GM13977 (cell line): ENCODE measurements around the gene PTPRC.

ENCODE experiments used
- DNase-seq: peaks from one replicate; pipeline ENCODE4 v3.0.0; 2012; ENCODE audit warnings: low spot score
- in situ Hi-C: fragments of 300-500 bp; cut with MboI; formaldehyde crosslinking; loops from one replicate; pipeline ENCODE4 v1.12.0; 2022; ENCODE audit warnings: low sequenced_read_pairs, low pct_unique_long_range_greater_than_20kb, mixed read lengths, inconsistent platforms; ENCODE audit not compliant: unreplicated experiment
- TF ChIP-seq, protein P1 (sequence below): IDR thresholded peaks from 2 replicates; pipeline ENCODE4 v1.5.1; 2012; ENCODE audit warnings: mild to moderate bottlenecking, control low read depth; ENCODE audit not compliant: insufficient read depth; ENCODE audit errors: extremely low read depth, missing control alignments

The PTPRC gene

DNA sequence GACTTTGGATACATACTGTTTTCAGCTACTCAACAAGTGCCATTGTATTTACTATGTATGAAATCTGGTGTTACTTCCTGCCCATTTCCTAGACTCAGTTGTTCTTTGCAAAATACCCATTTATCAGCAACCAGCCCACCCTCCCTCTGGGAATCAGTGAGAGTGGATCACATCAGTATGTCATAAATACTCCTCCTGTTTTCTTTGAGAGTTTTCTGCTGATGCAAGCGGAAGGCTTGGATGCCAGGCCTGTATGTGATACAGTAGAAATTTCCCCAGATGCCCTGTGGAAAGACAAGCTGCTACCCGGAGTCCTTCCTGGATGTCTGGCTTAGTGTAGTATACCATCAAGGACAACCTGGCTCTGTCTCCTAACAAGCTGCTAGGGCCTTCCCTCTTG, 2.4 kb upstream of the PTPRC start:
- in situ Hi-C loops: no loop called here
- DNase-seq: no peak

DNA sequence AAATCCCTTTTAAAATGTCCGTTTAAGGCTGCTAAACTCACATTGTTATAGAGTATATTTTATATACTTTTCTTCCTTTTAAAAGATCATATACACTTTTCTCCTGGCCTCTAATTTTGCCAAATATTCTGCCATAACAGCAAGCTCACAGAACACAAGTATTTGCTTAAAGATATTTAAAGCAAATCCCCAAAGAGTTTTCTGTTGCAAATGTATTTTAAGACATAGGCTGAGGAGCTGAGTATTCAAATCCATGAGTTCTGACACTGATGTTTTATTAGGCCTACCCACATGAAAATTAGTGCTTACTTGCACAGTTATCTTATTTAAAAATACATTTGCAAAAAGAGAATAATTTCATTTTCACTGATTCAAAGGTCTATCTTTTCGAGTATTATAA, 1.7 kb upstream of the PTPRC start:
- TF ChIP-seq, protein P1, sequence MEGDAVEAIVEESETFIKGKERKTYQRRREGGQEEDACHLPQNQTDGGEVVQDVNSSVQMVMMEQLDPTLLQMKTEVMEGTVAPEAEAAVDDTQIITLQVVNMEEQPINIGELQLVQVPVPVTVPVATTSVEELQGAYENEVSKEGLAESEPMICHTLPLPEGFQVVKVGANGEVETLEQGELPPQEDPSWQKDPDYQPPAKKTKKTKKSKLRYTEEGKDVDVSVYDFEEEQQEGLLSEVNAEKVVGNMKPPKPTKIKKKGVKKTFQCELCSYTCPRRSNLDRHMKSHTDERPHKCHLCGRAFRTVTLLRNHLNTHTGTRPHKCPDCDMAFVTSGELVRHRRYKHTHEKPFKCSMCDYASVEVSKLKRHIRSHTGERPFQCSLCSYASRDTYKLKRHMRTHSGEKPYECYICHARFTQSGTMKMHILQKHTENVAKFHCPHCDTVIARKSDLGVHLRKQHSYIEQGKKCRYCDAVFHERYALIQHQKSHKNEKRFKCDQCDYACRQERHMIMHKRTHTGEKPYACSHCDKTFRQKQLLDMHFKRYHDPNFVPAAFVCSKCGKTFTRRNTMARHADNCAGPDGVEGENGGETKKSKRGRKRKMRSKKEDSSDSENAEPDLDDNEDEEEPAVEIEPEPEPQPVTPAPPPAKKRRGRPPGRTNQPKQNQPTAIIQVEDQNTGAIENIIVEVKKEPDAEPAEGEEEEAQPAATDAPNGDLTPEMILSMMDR: no peak
- no peak for DNase-seq
- in situ Hi-C loops: no loop called here

More for the DNA sequence above, 2.4 kb upstream of the PTPRC start:
- TF ChIP-seq, protein P1: no peak

DNA sequence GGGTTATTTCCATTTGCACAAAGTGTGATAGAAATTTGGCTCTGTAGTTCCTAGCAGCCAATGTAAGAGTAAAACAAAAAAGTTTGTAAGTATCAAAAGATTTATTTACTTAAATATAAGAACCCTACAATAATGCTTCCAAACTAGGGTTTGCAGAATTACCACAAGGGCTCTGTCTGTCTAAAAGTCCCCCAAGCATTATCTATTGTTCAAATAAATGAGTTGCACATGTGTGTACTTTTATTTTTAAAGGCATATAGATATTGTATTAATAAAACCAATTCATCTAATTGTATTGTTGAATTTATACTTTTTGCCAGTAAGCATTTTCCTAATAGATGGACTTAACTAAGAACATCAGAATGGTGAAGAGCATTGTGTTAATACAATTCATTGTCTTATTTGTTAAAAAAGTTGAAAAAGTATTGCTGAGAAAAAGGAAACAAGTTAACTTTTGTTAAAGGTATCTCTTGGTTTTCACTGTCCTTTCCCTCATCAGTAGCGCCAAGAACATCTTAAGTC, 863 bp upstream of the PTPRC start:
- TF ChIP-seq, protein P1: no peak
- in situ Hi-C loops: no loop called here
- no peak for DNase-seq

DNA sequence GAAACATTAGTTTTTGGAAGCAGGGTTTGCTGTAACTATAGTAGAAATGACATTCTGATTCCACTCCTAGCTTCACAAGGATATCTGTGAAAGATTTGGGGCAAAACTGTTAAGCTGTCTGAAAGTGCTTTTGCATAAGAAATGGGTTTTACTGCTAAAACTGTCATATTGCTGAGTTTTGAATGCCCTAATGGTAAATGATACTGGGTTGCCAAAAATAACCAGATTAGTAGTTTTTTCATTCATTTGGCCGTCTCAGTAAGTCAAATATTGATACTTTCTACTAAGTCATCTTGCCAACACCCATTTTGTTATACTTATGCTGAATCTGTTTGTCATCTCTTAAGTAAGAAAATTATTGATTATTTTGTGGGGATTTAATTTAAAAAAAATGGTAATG, 399 bp upstream of the PTPRC start:
- in situ Hi-C loops: no loop called here
- DNase-seq: no peak
- TF ChIP-seq, protein P1: no peak

DNA sequence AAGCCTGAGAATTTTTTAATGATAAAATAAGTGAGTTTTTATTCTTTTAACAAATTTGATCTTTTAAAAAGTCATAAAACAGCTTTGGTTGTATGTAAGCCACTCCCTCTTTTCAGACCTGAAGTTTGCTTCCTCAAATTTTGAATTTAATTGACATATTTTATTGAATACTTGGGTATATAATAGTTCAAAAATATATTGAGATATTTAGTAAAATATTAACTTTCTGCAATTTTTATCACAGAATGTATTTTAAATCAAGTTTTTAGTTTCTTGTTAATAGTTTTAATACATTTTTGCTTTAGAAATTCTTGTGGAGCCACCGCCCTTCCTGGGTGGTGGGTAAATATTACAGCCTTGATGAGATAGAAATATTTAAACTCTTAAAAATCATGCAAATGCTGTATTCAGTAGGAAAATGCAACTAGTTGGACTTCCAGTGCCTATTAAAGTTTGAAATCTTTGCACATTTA, 867 bp downstream of the PTPRC start:
- in situ Hi-C loops: no loop called here
- TF ChIP-seq, protein P1: no peak
- no peak for DNase-seq

DNA sequence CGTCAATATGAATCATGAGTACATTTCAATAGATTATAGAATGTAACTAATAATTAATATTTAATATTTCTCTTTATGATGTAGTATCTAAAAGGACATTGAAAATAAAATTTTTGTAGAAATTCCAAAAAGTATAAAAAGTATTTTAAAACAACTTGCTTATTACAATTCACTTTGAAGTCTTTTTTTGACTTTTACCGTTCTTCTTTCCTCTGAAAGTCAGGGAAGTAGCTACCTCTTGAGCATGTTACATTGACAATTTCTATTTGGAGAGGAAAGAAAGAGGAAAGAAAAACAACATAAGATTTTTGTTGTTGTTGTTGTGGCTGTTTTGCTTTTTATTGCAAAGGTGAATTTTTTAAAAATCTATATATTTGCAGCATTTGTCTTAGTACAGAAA, 1.3 kb downstream of the PTPRC start:
- in situ Hi-C loops: no loop called here
- TF ChIP-seq, protein P1: no peak
- DNase-seq: no peak

DNA sequence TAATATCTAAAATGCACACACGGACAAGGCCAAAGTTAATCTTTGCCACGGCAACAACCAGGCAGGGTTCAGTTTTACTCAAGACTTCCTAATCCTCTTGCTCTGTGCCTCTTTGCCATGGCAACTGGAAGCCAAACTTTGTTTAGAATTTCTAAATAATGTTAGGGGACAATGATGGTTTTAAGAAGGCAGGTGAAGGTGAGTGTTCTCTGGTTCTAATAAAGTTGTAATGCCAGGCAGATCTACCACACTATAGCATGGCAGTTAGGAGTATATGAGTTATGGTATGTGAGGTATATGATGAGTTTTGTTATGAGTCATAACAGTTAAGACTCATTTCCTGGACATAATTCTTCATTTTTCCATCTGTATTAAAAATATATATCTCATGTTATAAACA, 2.7 kb downstream of the PTPRC start:
- in situ Hi-C loops: no loop called here
- no peak for DNase-seq
- TF ChIP-seq, protein P1: no peak
